GM19452 (cell line): Measurements from ENCODE around the gene PDK2.
"Not testable (repeated sequence)": the region's sequence is repeated elsewhere in the genome, so short reads cannot be mapped to it uniquely, and the experiment has no call there.

Experiments used
- ATAC-seq: cut with Tn5 transposase; IDR thresholded peaks from one replicate; pipeline ENCODE4 v1.9.1; 2021; ENCODE audit not compliant: unreplicated experiment

Gene PDK2

DNA sequence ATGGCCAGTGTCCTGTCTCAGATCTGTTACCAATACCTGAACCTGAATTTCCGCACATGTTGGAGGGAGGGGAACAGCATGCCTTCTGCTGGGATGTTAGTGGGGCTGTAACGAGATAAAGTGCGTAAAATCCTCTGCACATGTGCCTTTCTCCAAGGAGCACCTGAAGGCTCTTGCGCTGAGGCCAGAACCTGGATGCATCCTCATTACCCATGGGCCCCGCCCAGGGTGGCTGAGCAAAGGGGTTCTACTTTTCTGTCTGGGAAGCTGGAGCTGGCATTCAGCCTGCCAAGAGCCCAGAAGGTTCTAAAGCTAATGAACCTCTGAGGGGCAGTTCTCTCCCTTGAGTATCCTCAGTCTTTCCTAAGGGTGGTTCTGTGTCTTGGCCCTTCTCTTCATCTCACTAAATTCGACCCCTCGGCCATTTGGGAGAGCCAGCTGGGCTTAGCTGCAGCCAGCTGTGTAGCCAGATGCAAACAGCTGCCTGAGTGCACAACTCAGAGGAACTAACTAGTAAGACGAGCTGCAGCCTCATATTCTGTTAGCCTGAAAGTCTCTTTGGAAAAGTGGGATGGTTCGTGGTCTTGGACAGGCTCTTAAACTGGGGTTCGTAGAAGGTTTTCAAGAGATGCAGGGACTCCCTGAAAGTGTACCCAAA lies 36.7 kb upstream of the PDK2 start:
- ATAC-seq: no peak

DNA sequence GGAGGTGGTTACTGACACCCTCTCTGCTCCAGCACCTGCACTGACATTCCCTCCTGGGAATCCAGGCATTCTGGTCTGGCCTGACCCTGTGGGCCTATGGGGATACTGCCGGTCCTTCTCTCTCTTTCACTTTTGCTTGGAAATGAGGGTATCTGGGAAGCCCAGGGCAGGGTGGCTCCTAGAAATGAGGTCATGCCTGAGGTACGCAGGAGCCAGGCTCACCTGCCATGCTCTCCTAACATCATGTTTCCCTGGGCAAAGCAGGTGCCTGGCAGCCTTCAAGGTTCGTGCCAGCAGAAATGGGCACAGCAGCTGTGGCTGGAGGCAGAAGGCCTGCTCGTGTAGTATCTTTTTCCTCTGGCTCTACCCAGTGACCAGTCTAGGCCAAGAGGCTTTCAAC lies 35.9 kb upstream of the PDK2 start:
- no peak for ATAC-seq

DNA sequence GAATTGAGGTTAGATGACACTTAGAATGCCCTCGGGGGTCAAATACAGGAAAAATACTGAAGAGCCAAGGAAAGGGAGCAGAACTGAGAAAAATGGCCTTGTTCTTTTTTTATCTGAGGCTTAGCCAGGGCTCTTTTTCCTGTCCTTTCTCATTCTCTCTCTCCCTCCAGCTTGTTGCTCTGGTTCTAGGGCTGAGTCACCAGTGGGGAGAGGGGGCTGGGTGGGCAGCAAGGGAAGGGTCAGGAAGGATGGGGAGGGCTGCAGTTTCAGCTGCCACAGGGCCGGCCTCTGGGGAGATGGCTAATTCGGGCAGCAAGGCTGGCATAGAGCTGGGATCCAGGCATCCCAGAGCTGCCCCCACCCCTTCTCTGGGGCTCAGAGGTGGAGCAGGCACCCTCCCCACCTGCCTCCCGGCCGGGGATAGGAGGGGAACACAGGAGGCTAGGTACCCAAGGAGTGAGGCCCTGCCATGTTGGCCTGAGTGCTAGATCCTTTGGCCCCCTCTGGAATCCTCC lies 35.3 kb upstream of the PDK2 start:
- no peak for ATAC-seq

DNA sequence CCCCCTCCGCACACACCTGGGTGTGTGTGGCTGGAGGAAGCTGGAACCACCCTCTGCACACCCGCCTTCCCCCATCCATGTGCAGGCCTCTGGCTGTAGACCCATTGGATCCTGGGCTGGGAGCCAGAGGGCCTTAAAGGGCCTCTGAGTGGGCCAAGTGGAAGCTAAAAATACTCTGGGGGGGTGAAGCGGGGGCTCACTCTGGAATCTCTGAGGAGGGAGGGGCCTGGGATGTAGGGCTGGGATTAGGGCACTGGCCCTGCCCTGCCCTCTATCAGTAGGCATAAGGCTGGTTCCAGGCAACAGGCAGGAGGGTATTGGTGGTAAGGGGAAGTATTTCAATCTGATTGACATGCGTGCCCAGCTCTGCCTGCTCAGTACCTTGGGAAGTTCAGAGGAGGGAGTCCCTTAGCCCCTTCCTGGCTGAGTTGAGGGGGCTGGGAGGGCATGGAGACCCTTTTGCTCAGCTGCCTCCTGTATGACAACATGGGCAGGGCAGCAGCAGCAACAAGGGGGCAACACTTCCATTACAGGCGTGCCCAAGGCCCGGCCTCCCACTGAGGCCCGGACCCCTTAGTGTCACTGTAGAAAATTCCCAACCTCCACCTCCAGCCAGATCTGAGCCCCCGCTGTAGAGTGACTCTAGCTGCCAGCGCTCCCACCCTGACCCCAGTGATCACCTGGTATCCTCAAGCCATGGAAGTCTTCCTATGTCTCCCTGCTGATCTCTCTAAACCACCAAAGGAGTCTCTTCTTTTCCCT lies 34.0 kb upstream of the PDK2 start:
- ATAC-seq: no peak

- ATAC-seq: not testable (repeated sequence)
Observed at GRCh38 chr17:50061713-50062045, 33.5 kb upstream of the PDK2 start.

GRCh38 chr17:50062293-50063243 lies 32.6 kb upstream of the PDK2 start:
- ATAC-seq: no peak

- no peak for ATAC-seq
Observed at GRCh38 chr17:50063561-50064252, 31.4 kb upstream of the PDK2 start.

GRCh38 chr17:50064253-50065001 lies 30.7 kb upstream of the PDK2 start:
- ATAC-seq: no peak

- ATAC-seq: no peak
Observed at GRCh38 chr17:50065056-50065455, 30.1 kb upstream of the PDK2 start.

GRCh38 chr17:50066995-50067394 lies 28.2 kb upstream of the PDK2 start:
- no peak for ATAC-seq

GRCh38 chr17:50067996-50068395 lies 27.2 kb upstream of the PDK2 start:
- ATAC-seq: no peak

DNA sequence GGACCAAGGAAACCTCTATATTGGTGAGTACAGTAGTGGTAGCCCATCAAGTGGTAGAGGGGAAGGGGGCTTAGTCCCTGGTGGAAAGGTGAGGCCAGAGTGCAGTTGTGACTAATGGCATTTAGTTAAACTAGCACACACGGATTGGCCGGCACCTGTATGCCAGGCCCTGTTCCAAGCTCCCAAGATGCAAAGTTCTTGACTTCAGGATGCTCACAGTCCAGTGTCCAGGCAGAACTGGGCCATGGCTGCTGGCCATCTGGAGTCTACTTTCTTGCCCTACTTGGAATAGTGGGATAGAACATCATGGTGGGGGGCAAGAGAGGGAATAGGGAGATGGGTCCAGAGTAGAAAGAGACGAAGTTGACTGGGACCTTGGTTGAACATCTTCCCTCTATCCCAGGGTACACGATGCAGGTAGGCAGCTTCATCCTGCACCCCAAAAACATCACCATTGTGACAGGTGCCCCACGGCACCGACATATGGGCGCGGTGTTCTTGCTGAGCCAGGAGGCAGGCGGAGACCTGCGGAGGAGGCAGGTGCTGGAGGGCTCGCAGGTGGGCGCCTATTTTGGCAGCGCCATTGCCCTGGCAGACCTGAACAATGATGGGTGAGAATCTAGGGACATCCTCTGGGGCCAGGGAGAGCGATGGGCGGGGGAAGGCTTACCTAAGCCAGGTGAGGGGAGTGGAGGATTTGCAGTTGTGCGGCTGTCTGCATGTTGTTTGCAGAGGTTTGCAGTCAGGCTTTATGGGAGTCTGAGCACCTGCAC lies 24.1 kb upstream of the PDK2 start:
- no peak for ATAC-seq

GRCh38 chr17:50071692-50072091 lies 23.5 kb upstream of the PDK2 start:
- no peak for ATAC-seq

- ATAC-seq: no peak
Observed at GRCh38 chr17:50072130-50072529, 23.0 kb upstream of the PDK2 start.

DNA sequence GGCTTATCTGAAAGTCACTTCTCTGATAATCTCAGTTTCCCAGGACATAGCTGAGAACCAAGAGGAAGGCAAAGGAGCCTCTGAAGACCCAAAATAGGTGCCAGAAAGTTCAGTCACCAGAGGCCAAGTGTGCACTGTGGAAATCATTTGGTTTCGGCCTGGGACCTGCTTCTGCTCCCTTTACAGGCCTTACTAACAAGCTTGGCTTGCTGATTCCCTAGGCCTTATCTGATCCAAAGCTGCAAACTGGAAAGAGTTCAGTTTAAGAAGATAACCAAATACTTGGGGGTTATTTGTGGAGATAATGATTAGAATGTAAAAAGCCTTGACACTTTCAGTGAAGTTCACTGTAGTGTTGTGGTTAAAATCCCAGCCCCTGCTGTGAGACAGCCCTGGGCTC lies 22.2 kb upstream of the PDK2 start:
- no peak for ATAC-seq

DNA sequence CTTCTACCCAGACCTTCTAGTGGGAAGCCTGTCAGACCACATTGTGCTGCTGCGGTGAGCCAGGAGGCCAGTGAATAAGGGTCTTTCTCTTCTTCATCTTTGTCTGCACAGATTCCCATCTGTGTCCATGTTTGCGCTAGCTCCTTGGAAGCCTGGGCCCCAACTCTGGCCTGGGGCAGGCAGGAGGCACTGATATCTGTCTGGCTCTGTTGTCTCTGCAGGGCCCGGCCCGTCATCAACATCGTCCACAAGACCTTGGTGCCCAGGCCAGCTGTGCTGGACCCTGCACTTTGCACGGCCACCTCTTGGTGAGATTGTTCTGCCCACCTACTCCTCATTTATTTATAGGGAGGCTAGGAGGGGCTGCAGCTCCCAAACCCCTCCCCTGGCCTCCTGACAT lies 20.9 kb upstream of the PDK2 start:
- ATAC-seq: no peak

GRCh38 chr17:50075446-50076032 lies 19.6 kb upstream of the PDK2 start:
- no peak for ATAC-seq

DNA sequence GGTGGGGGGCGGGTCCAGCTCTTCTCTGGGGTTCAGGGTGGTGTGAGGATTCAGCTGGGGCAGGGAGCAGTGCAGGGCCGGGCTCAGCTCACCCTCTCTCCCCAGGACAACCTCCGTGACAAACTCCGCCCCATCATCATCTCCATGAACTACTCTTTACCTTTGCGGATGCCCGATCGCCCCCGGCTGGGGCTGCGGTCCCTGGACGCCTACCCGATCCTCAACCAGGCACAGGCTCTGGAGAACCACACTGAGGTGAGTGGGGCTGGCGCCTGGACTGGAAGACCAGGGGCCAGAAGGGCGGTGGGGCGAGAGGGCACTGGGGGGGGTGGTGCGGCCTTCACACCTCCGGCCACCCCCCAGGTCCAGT lies 18.9 kb upstream of the PDK2 start:
- no peak for ATAC-seq

DNA sequence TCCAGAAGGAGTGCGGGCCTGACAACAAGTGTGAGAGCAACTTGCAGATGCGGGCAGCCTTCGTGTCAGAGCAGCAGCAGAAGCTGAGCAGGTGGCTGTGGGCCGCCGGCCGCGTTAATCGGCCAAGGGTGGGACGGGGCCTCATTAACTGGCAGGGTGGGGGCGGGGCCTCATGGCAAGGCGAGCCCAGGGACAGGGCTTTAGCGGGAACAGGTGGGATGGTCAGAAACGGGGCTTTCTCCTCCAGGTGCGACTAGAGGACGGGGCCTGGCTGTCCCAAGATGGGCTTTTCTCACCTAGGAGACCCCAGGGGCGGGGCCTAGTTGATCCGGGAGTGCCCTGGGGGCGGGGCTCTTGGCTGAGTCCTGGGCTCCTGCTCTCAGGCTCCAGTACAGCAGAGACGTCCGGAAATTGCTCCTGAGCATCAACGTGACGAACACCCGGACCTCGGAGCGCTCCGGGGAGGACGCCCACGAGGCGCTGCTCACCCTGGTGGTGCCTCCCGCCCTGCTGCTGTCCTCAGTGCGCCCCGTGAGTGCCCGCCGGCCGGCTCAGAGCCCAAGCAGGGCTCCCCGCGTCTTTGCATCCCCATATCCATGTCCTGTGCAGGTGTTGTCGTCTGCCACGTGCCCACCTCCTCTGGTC lies 18.4 kb upstream of the PDK2 start:
- ATAC-seq: no peak
